NCI-H2171 (cell line): Measurements from ENCODE around the gene CDKAL1.

Source experiments
- DNase-seq: peaks from one replicate; lab custom pipeline; 2025; lab: John Stamatoyannopoulos, UW

Gene CDKAL1

GRCh38 chr6:20960067-20960466 is 425.8 kb downstream of the CDKAL1 start:
- DNase-seq: no peak

DNA sequence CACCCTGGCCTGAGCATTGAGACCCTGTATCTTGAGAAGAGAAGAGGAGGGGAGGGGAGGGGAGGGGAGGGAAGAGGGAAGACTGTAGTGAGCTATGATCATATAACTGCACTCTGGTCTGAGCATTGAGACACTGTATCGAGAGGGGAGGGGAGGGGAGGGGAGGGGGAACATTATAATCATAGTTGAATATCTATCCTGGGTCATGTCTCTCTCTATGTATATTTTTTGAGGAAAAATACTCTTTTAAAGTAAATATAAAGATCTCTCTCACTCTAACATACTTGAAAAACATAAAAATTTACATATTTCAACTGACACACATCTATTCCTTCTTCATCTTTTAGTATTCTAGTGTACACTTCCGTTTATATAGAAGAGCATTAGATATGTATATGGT is 431.0 kb downstream of the CDKAL1 start:
- no peak for DNase-seq

DNA sequence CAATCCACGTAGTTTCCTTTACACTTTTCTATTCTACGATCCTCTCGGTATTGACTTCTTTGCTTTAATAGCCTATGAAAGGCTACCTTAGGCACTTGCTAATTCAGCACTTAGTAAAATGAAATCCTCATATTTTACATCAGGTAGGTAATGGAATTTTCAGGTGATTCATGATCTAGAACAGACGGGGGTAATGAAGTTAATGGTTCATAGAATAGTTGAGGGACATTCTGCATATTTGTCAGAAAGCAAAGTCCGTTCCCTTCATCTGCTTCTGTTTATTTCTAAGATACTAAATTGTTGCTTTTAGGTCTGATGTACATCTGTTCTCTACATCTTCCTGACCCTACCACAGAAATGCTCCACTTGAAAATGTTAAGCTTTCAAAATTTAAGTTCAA is 431.7 kb downstream of the CDKAL1 start:
- no peak for DNase-seq

- no peak for DNase-seq
These were observed 435.3 kb downstream of the CDKAL1 start for GRCh38 chr6:20969551-20969950.

DNA sequence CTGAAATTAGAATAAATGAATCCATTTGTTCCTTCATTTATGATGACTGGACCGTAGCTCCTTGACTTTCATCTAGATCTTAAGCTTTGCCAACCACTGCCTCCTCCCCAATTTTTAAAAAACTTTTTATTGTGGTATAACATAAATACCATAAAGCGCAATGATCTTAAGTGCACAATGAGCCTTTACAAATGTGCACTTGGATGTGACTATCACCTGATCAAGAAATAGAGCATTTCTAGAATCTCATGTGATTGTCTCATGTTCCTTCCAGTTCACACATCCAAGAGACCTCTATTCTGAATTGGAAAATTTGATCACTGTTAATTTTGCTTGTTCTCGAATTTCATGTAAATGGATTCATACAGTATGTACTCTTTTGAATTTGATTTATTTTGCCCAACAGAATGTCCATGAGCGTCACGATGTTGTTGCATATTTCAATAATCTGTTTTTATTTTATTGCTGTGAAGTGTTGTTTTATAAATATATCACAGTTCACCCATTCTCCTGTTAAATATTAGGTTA is 442.2 kb downstream of the CDKAL1 start:
- no peak for DNase-seq

DNA sequence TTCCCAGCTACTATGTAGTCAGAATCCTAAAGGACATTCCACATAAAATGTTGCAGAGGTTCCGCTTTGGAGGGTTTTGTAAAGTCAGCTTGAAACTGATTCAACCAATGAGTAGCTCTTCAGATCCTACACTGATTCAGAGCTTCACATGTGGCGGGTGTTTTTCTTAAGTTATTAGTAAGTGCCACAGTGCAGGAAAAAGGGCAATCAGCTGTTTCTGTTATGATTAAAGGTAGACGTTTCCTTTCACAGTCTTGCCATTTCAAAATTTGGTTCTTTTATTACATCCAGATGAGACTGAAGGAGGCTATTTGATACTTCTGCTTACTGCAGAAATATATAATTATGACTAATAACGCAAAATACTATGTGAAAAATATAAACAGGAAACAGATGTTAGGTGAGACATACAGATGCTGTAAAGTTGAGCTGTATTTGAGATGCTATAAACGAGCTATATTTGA is 443.9 kb downstream of the CDKAL1 start:
- no peak for DNase-seq

DNA sequence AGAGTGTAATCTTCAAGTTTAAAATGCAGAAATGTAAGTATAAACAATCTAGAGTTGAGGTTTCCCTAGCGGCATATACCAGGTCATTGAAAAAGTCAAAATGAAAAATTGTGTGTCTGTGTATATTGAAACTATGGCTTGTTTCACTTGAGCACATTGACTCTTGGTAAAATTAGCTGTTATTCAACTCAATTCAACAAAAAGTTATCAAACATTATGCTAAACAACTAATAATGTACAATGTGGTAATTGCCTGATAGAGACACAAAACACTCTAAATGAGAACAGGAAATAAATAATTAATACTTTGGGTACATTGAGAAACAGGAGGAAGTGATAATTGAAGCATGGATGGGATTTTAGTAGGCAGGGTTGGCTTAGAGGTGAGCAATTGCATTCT is 444.8 kb downstream of the CDKAL1 start:
- DNase-seq: no peak

DNA sequence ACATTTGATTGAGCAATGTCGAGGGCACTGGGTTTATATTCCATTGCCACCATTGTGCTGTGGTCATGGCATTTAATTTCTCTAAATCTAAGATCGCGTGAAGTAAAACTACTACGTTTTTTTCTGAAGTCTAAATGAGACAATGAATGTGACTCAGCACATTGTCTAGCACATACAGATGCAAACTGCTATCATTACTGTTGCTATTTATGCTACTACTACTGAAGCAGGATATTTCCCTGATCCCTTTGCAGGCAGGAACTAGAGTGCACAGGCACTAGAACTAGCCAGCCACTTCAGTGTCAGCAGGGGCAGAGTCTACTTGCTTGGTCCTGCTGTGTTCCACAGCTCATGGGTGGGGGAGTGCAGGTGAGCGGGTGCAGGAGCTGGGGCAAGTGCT is 449.7 kb downstream of the CDKAL1 start:
- no peak for DNase-seq

GRCh38 chr6:20985821-20986220 is 451.6 kb downstream of the CDKAL1 start:
- DNase-seq: no peak

- no peak for DNase-seq
These were observed 457.7 kb downstream of the CDKAL1 start for GRCh38 chr6:20991910-20992309.

- DNase-seq: no peak
These were observed 461.8 kb downstream of the CDKAL1 start for GRCh38 chr6:20996099-20996498.

GRCh38 chr6:20997143-20997769 is 463.0 kb downstream of the CDKAL1 start:
- no peak for DNase-seq

DNA sequence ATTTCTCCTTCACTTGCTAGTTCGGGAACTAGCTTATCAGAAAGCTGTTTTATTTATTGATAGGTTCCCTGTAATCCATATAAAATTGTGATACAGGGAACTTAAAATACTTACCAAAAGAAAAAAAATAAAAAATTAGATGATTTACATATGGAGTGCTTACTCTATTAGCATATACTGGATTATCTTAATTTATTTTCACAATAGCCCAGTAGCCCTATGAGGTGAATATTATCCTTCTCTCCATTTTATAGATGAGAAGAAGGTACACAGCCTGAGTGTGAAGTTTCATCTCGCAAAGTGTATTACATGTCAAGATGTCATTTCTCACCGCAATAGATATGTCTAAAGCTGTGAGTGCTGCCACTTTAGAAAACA is 463.5 kb downstream of the CDKAL1 start:
- DNase-seq: no peak

DNA sequence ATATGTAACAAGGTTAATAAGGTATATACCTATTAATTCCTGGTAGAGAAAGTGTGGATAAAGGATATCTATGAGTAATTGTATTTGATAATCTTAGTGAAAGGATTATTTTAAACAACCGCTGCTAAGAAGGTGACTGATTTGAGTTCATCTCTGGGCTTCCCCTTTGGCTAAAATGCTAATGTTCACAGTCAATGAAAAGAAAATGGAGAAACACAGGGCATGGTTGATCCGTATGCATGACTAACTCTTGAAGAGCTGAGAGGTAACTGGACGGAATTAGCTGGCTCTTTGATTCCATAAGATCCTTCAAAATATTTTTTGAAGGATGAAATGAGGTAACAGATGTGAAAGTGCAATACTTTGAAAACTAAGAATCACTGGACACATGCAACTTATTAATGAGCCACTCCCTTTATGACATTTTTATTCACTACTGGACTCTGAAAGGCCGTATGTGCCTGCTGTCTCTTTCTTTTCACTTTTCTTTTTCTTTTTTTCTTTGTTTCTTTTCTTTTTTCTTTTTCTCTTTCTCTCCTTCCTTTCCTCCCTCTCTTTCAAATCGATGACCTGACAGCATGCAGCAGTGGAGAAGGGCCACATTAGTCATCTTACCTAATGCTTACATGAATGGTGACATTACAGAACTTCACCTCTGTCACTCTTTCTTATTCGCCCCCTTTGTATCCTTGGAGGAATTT is 464.6 kb downstream of the CDKAL1 start:
- no peak for DNase-seq

DNA sequence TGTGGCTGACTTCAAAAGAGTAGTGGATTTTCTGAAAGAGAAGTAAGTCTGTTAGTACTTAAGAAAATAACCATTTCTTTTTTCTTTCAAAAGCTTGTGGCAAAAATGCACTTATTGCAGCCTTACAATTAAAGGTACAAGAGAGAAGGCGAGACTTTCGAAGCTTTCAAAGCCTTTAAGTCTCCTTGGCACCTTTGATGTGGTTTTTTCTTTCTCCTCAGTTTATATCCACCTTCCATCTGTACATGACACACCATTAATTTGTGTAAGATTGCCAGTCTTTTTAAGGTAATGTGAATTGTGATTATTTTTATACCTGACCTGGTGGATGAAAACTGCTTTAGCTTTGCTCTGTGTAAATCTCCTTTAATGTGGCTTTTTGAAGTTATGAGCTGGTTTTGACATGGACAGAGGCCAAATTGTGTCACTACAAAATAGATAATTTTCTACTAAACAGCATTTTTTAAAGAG is 466.1 kb downstream of the CDKAL1 start:
- DNase-seq: no peak

DNA sequence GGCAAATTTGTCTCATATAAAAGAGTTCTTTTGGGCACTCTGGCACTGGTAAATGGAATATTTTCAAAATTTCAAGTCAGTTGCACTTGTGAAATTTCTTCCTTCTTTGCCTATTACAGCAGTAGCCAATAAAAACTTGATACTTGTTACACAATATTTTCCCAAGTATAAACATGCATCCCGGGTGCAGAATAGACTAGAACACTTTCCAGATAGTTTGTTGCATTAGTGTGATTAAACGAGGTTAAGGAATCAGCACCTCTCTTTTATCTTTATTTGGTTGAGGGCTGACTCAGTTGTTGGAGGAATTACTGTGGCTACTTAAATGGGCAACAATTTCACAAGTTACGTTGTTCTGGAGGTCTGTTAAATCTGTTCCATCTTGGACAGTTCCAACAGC is 467.5 kb downstream of the CDKAL1 start:
- DNase-seq: no peak

DNA sequence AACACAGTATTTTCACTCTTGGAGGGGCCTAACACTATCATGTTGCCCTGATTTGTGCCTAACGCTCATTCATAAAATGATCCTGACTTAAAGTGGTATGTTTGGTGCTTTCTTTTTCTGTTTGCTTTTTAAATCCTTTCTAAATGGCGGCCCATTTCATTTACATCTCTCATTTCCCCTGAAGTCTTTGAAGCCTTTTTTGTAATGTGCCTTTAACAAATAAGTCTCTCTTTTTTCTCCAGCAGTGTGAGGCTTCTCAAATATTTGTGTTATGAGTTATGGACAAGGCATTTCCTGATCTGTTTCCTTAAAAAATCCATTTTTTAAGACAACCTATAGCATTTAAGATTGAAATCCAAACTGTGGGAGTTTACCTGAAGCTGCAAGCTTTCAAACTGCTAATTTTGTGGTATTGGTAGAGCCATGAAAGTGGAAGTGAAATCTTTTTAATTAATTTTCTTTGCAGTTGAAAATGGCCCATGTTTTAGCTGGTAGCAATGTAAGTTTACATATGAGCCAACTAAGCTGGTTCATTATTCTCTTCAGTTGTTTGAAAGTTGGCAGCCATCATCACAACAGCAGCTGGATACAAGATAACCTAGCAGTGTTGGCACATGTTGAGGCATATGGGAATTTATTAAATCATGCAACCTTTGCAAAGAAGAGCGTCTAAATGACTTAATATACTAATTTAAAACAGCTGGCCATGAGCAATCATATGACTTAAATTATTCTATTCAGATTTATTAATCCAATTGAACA is 469.7 kb downstream of the CDKAL1 start:
- DNase-seq: peak; percentile 48

DNA sequence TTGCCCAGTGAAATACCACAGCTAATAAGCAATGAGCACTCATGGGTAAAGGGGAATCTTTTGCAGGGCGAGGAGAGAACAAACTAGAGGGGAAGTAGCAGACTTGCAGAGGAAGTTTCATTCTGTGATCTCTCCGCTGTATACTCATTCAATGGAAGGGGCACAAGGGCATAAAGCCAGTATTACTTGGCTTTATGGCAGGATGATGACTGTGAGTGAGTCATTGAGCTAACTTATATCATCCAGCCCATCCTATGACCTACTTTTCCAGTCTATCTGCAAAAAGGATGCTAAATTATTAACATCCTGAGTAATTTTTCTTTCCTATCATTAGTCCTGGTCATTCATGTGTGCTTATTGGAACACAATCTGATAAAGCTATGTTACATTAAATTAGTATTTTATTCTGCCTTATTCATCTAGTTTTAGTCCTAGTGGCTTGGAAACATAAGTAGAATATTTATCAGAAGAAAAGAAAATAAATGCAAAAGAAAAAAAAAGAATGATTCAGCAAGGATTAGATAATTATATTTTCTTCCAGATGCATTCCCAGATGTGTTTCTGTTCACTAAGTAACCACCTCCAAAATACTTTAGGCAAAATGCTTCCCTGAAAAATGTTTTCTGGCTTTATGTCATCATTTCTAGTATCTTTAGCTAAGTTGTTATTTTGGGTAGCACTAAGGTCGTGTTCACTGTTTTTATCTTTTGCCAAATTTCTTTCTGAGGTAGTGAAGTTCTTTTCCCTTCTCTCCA is 471.7 kb downstream of the CDKAL1 start:
- no peak for DNase-seq

DNA sequence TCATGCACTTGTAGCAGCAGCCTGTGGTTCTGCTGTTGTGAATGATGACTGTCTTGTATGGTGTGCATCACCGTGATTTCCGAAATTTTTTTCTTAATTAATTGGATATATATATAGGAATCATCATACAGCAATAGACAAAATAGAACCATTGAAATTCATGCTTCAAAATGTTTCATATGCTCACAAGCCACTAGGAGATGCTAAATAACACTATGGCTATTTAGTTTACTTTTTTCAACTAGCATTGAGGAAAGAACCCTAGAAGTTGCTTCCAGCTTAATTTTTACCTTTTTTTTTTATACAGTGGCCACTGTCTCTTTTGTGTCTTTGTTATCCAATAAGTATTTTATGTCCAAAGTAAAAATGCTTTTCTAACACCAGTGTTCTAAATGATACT is 485.4 kb downstream of the CDKAL1 start:
- DNase-seq: no peak

- no peak for DNase-seq
These were observed 488.3 kb downstream of the CDKAL1 start for GRCh38 chr6:21022343-21023107.

DNA sequence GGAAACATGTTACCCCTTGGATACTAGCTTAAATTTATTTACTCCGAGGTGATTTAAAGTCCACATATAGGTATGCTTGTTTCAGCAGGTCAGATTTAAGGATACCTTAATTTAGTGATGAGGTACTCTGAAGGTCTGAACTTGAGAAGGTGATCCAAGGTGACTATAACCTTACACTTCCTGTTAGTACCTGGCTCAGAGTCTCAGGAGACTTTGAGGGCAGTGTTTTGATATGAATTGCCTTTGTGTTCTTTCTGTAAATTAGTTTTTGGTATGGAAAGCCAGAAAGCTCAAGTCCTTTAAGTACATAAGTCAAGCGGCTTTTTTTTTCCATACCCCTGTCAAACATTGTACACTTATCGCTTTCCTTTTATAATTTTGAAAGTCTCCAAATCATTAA is 489.0 kb downstream of the CDKAL1 start:
- no peak for DNase-seq
